ENCODE measurements around the gene GCAT.

DNA sequence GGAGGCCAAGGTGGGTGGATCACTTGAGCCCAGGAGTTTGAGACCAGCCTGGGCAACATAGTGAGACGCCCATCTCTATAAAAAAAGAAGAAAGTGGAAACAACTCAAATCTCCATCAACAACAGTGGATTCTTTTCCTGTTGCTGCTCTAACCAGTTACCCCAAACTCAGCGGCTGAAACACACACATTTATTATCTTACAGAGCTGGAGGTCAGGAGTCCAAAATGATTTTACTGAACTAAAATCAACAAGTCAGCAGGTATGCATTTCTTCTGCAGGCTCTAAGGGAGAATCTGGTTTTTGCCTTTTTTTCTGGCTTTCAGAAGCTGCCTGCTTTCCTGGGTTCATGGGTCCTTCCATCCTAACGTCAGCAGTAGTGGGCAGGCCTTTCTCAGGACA is 11.7 kb upstream of the GCAT start:
- no peak for TF ChIP-seq TARDBP (IDR thresholded peaks at IDR 0.05)
- no peak for TF ChIP-seq FOXA1 (IDR thresholded peaks at IDR 0.05)
- TF ChIP-seq SP1 (IDR thresholded peaks at IDR 0.05), result no peak
- no peak for TF ChIP-seq FOXK2 (IDR thresholded peaks at IDR 0.05)
- no peak for TF ChIP-seq ZNF384 (IDR thresholded peaks at IDR 0.05)
- TF ChIP-seq ARNT (IDR thresholded peaks at IDR 0.05), result no peak
- no peak for TF ChIP-seq FOXM1 (IDR thresholded peaks at IDR 0.05; ENCODE audit: borderline replicate concordance)
- no peak for TF ChIP-seq SUZ12 (IDR thresholded peaks at IDR 0.05)
- no peak for TF ChIP-seq BHLHE40 (IDR thresholded peaks at IDR 0.05; ENCODE audit: borderline replicate concordance)
- no peak for TF ChIP-seq L3MBTL2 (conservative IDR thresholded peaks at IDR 0.05)
- TF ChIP-seq HDGF (IDR thresholded peaks at IDR 0.05; ENCODE audit: borderline replicate concordance), result no peak
- TF ChIP-seq LEF1 (IDR thresholded peaks at IDR 0.05; ENCODE audit: borderline replicate concordance), result no peak
- no peak for TF ChIP-seq ELF4 (IDR thresholded peaks at IDR 0.05)

All from HEK293T (cell line).